ENCODE data around the gene EDNRA.

The EDNRA gene

GRCh38 chr4:147538711-147539110 is 57.8 kb downstream of the EDNRA start:
- in situ Hi-C loops (cut with HindIII; ENCODE audit: low sequenced_read_pairs), result no loop called here

- in situ Hi-C loops (cut with HindIII; ENCODE audit: low sequenced_read_pairs), result no loop called here
Measured at GRCh38 chr4:147539959-147540358, 59.1 kb downstream of the EDNRA start.

- in situ Hi-C loops (cut with HindIII; ENCODE audit: low sequenced_read_pairs), result no loop called here
Measured at GRCh38 chr4:147542229-147542990, 61.5 kb downstream of the EDNRA start.

- in situ Hi-C loops (cut with HindIII; ENCODE audit: low sequenced_read_pairs), result no loop called here
Measured at GRCh38 chr4:147543034-147543433, 62.1 kb downstream of the EDNRA start.

- in situ Hi-C loops (cut with HindIII; ENCODE audit: low sequenced_read_pairs), result no loop called here
Measured at GRCh38 chr4:147546349-147546748, 65.5 kb downstream of the EDNRA start.

GRCh38 chr4:147547314-147548056 is 66.6 kb downstream of the EDNRA start:
- in situ Hi-C loops (cut with HindIII; ENCODE audit: low sequenced_read_pairs), result no loop called here

GRCh38 chr4:147548256-147548655 is 67.4 kb downstream of the EDNRA start:
- in situ Hi-C loops (cut with HindIII; ENCODE audit: low sequenced_read_pairs), result no loop called here

GRCh38 chr4:147550626-147551246 is 69.8 kb downstream of the EDNRA start:
- in situ Hi-C loops (cut with HindIII; ENCODE audit: low sequenced_read_pairs), result no loop called here

GRCh38 chr4:147560625-147561024 is 79.7 kb downstream of the EDNRA start:
- in situ Hi-C loops (cut with HindIII; ENCODE audit: low sequenced_read_pairs), result no loop called here

- in situ Hi-C loops (cut with HindIII; ENCODE audit: low sequenced_read_pairs), result no loop called here
Measured at GRCh38 chr4:147566762-147567161, 85.9 kb downstream of the EDNRA start.

- in situ Hi-C loops (cut with HindIII; ENCODE audit: low sequenced_read_pairs), result no loop called here
Measured at GRCh38 chr4:147567276-147567675, 86.4 kb downstream of the EDNRA start.

GRCh38 chr4:147570616-147571015 is 89.7 kb downstream of the EDNRA start:
- in situ Hi-C loops (cut with HindIII; ENCODE audit: low sequenced_read_pairs), result no loop called here

- in situ Hi-C loops (cut with HindIII; ENCODE audit: low sequenced_read_pairs), result no loop called here
Measured at GRCh38 chr4:147571036-147571770, 90.3 kb downstream of the EDNRA start.

- in situ Hi-C loops (cut with HindIII; ENCODE audit: low sequenced_read_pairs), result no loop called here
Measured at GRCh38 chr4:147576084-147576483, 95.2 kb downstream of the EDNRA start.

GRCh38 chr4:147578051-147578476 is 97.2 kb downstream of the EDNRA start:
- in situ Hi-C loops (cut with HindIII; ENCODE audit: low sequenced_read_pairs), result no loop called here

GRCh38 chr4:147578593-147578992 is 97.7 kb downstream of the EDNRA start:
- in situ Hi-C loops (cut with HindIII; ENCODE audit: low sequenced_read_pairs), result no loop called here

- in situ Hi-C loops (cut with HindIII; ENCODE audit: low sequenced_read_pairs), result no loop called here
Measured at GRCh38 chr4:147580396-147580795, 99.5 kb downstream of the EDNRA start.

- in situ Hi-C loops (cut with HindIII; ENCODE audit: low sequenced_read_pairs), result no loop called here
Measured at GRCh38 chr4:147581606-147582350, 100.9 kb downstream of the EDNRA start.

- in situ Hi-C loops (cut with HindIII; ENCODE audit: low sequenced_read_pairs), result no loop called here
Measured at GRCh38 chr4:147582386-147583060, 101.6 kb downstream of the EDNRA start.

- in situ Hi-C loops (cut with HindIII; ENCODE audit: low sequenced_read_pairs), result no loop called here
Measured at GRCh38 chr4:147583876-147584275, 103.0 kb downstream of the EDNRA start.
